Prostate gland (tissue), 2 donors: ENCODE results near the gene RNF121.

Experiments
- POLR2A ChIP-seq: fragments of 450-650 bp; IDR thresholded peaks from one replicate; pipeline ENCODE4 v1.6.1; 2016; ENCODE audit warnings: antibody characterized with exemption, mild to moderate bottlenecking
- TF ChIP-seq, protein P1 (sequence below), 4 experiments: fragments of 200-600 bp in 2 of 4; fragments of 450-650 bp in 2 of 4; sonication (generic) in 2 of 4; IDR thresholded peaks; 1 replicate in 3 of 4; 2 replicates in 1 of 4; pipeline ENCODE4 v1.5.1; 2016 to 2019; ENCODE audit warnings: antibody characterized with exemption in 4 of 4, mild to moderate bottlenecking in 2 of 4, moderate library complexity in 2 of 4

DNA sequence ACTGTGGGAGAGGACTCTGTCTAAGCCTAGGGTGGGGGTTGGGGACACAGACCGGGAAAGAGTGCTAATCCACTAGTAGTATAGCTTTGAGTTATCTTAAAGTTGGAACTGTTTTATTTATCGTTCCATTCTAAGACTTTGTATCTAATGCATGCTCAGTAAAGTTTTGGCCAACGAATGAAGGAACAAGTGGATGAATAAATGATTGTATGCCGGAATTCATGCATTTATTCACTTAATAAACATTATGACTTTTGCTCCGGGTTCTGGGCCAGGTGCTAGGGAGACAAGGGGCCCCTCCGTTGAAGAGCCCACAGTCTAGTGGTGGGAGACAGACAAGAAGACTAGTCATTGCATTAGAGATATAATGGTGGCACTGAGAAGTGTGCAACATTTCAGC lies 645 bp downstream of the RNF121 start:
- TF ChIP-seq POLR2A: no peak
- TF ChIP-seq, protein P1, sequence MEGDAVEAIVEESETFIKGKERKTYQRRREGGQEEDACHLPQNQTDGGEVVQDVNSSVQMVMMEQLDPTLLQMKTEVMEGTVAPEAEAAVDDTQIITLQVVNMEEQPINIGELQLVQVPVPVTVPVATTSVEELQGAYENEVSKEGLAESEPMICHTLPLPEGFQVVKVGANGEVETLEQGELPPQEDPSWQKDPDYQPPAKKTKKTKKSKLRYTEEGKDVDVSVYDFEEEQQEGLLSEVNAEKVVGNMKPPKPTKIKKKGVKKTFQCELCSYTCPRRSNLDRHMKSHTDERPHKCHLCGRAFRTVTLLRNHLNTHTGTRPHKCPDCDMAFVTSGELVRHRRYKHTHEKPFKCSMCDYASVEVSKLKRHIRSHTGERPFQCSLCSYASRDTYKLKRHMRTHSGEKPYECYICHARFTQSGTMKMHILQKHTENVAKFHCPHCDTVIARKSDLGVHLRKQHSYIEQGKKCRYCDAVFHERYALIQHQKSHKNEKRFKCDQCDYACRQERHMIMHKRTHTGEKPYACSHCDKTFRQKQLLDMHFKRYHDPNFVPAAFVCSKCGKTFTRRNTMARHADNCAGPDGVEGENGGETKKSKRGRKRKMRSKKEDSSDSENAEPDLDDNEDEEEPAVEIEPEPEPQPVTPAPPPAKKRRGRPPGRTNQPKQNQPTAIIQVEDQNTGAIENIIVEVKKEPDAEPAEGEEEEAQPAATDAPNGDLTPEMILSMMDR (IDR thresholded peaks at IDR 0.05): no peak
